Panc1 (cell line): ENCODE results near the gene ERC2. TPM values are rescaled to one million over a fixed set of nuclear protein-coding genes. Genes with fewer than 3 reads are reported as not detected.

ENCODE experiments used
- ATAC-seq: fragments of 200-7000 bp; cut with Tn5 transposase; 2 replicates; pipeline ENCODE4 v1.9.1; 2020; ENCODE audit warnings: mild to moderate bottlenecking, moderate library complexity
- BruUV-seq: library from RNA; stranded (reverse); fragments of 400-500 nt; replicated peaks from 2 replicates; lab custom pipeline; 2021; lab: Mats Ljungman, UMichigan
- CTCF ChIA-PET: fragments of 300-600 bp; sonication (Branson Sonifier 250); formaldehyde crosslinking; loops from one replicate; lab custom pipeline; 2022; ENCODE audit warnings: antibody characterized with exemption; lab: Charles Lee
- POLR2A ChIA-PET: fragments of 300-600 bp; sonication (Branson Sonifier 250); formaldehyde crosslinking; loops from one replicate; lab custom pipeline; 2022; ENCODE audit warnings: antibody characterized with exemption; lab: Charles Lee
- DNase-seq: peaks from one replicate; pipeline ENCODE4 v3.0.0-alpha.2; 2010; ENCODE audit warnings: low read depth, low spot score
- H3K27ac ChIP-seq: 2 replicates; pipeline ENCODE4 v1.5.1; 2011; ENCODE audit warnings: mild to moderate bottlenecking, low read length, inconsistent platforms
- H3K27me3 ChIP-seq: fragments of 200-500 bp; sonication (Bioruptor generic); 2 replicates; pipeline ENCODE4 v1.6.0; 2014; ENCODE audit warnings: low read length, inconsistent platforms; ENCODE audit not compliant: control insufficient read depth, insufficient read depth
- H3K36me3 ChIP-seq: fragments of 200-500 bp; sonication (Bioruptor generic); 2 replicates; pipeline ENCODE4 v1.5.1; 2014; ENCODE audit warnings: inconsistent platforms, mild to moderate bottlenecking, low read length, moderate library complexity; ENCODE audit not compliant: control insufficient read depth, insufficient read depth
- H3K4me1 ChIP-seq: 2 replicates; pipeline ENCODE4 v1.5.1; 2011; ENCODE audit warnings: inconsistent platforms, mild to moderate bottlenecking, low read length, moderate library complexity; ENCODE audit not compliant: control insufficient read depth, insufficient read depth
- H3K4me3 ChIP-seq, 2 experiments: 2 replicates each; pipeline ENCODE4 v1.5.1; 2011 to 2012; ENCODE audit warnings: low read depth in 2 of 2, low read length in 2 of 2, mild to moderate bottlenecking in 2 of 2, inconsistent platforms in 1 of 2, moderate library complexity in 1 of 2
- H3K9me3 ChIP-seq: fragments of 200-500 bp; sonication (Bioruptor generic); 2 replicates; pipeline ENCODE4 v1.5.1; 2014; ENCODE audit warnings: low read depth, mild to moderate bottlenecking, inconsistent platforms, low read length, moderate library complexity; ENCODE audit not compliant: control insufficient read depth, insufficient read depth
- CTCF ChIP-seq: fragments of 450-650 bp; IDR thresholded peaks from 2 replicates; pipeline ENCODE4 v1.5.1; 2017; ENCODE audit warnings: mild to moderate bottlenecking
- POLR2AphosphoS5 ChIP-seq: IDR thresholded peaks from 2 replicates; pipeline ENCODE4 v1.6.1; 2012; ENCODE audit warnings: mild to moderate bottlenecking, low read depth, low read length, moderate library complexity
- REST ChIP-seq, 2 experiments: IDR thresholded peaks; 2 replicates each; pipeline ENCODE4 v1.6.1; 2011 to 2012; ENCODE audit warnings: low read depth in 2 of 2, control low read depth in 1 of 2, low read length in 1 of 2, mild to moderate bottlenecking in 1 of 2, moderate library complexity in 1 of 2; ENCODE audit not compliant: insufficient read depth in 1 of 2
- SIN3A ChIP-seq: IDR thresholded peaks from 2 replicates; pipeline ENCODE4 v1.6.1; 2012; ENCODE audit warnings: low read depth, mild to moderate bottlenecking, low read length, moderate library complexity, borderline replicate concordance; ENCODE audit not compliant: insufficient read depth
- TCF7L2 ChIP-seq: IDR thresholded peaks from 2 replicates; pipeline ENCODE4 v1.6.1; 2011; ENCODE audit warnings: mild to moderate bottlenecking, low read depth, low read length, inconsistent platforms
- in situ Hi-C: cut with HindIII; loops from 2 replicates; pipeline ENCODE4 v1.10.0; 2016; ENCODE audit warnings: low sequenced_read_pairs, low pct_unique_long_range_greater_than_20kb
- intact Hi-C: fragments of 100-400 bp; cut with micrococcal nuclease; formaldehyde crosslinking; loops from one replicate; pipeline ENCODE4 v1.10.0; 2022; ENCODE audit not compliant: unreplicated experiment
- total RNA-seq: library from RNA; stranded (reverse); gene quantifications from one replicate; pipeline ENCODE4 v1.2.1, GENCODE V29; 2021; ENCODE audit not compliant: unreplicated experiment

Gene ERC2
- total RNA-seq, 1 experiment from 2014 or later: 0.33 TPM

- CTCF ChIA-PET: no interaction called here
- TF ChIP-seq SIN3A (no peak), POLR2AphosphoS5 (no peak), REST (IDR thresholded peaks at IDR 0.05; ENCODE audit: insufficient read depth in 1 of 2, low read depth in 2 of 2, low read length in 1 of 2) (no peak), CTCF (no peak), TCF7L2 (no peak)
- intact Hi-C loops: no loop called here
- no peak overlapping the region for H3K27ac ChIP-seq
- DNase-seq (no peak), ATAC-seq (no peak)
- H3K4me1 ChIP-seq: no peaks in the 10 kb centered on the region
- no peaks in the 10 kb centered on the region for H3K27me3 ChIP-seq
- H3K4me3 ChIP-seq: no peak overlapping the region
- POLR2A ChIA-PET: no interaction called here
- H3K36me3 ChIP-seq: no peaks in the 10 kb centered on the region
- in situ Hi-C loops: no loop called here
- H3K9me3 ChIP-seq: no peaks in the 10 kb centered on the region
- no TSS peak for BruUV-seq
These were observed 483.6 kb downstream of the ERC2 start for GRCh38 chr3:55984626-55985025.

GRCh38 chr3:55978953-55979352 lies 489.3 kb downstream of the ERC2 start:
- H3K27me3 ChIP-seq: no peaks in the 10 kb centered on the region
- no peaks in the 10 kb centered on the region for H3K9me3 ChIP-seq
- no peak for TF ChIP-seq POLR2AphosphoS5
- TF ChIP-seq CTCF: no peak
- TF ChIP-seq SIN3A: no peak
- no peak for TF ChIP-seq TCF7L2
- TF ChIP-seq REST (IDR thresholded peaks at IDR 0.05; ENCODE audit: insufficient read depth in 1 of 2, low read depth in 2 of 2, low read length in 1 of 2): no peak
- in situ Hi-C loops: no loop called here
- no peak for ATAC-seq
- H3K36me3 ChIP-seq: no peaks in the 10 kb centered on the region
- H3K27ac ChIP-seq: no peak overlapping the region
- BruUV-seq: no TSS peak
- no peak overlapping the region for H3K4me3 ChIP-seq
- DNase-seq: no peak
- no peaks in the 10 kb centered on the region for H3K4me1 ChIP-seq
- ChIA-PET POLR2A (no interaction called here), CTCF (no interaction called here)
- intact Hi-C loops: no loop called here
